ENCODE data around the gene PFDN1. TPM values are rescaled to one million over a fixed set of nuclear protein-coding genes. Genes with fewer than 3 reads are reported as not detected.

PFDN1 gene
- polyA plus RNA-seq, 1 donor from 2014 or later = 147 TPM

- Histone ChIP-seq H3K9me2 (ENCODE audit: insufficient read depth, low read length) (no peaks in the 10 kb centered on the region), H3K36me3 (ENCODE audit: insufficient read depth, low read length) (no peaks in the 10 kb centered on the region), H3K9ac (ENCODE audit: low read length) (no peak overlapping the region), H4K20me1 (ENCODE audit: insufficient read depth) (no peaks in the 10 kb centered on the region), H3K9me3 (ENCODE audit: low read length) (no peaks in the 10 kb centered on the region), H3K4me2 (ENCODE audit: low read length) (no peak overlapping the region), H3K27ac (ENCODE audit: low read length) (no peak overlapping the region), H3K4me3 (ENCODE audit: low read length) (no peak overlapping the region), H3K27me3 (ENCODE audit: insufficient read depth, low read depth, low read length) (no peaks in the 10 kb centered on the region), H3F3A (ENCODE audit: insufficient read depth, low read length, poor library complexity, severe bottlenecking) (no peaks in the 10 kb centered on the region), H3K79me2 (replicated peaks; ENCODE audit: insufficient read depth, low read length) (no peaks in the 10 kb centered on the region), H2AFZ (ENCODE audit: low read depth, low read length) (no peak overlapping the region)
- TF ChIP-seq POLR2AphosphoS5 (IDR thresholded peaks at IDR 0.05) = no peak
- no peak for TF ChIP-seq TAF1 (IDR thresholded peaks at IDR 0.05; ENCODE audit: low read depth)
- no peak for TF ChIP-seq SMC3 (conservative IDR thresholded peaks at IDR 0.05; ENCODE audit: poor library complexity)
- no peak for TF ChIP-seq RAD21 (conservative IDR thresholded peaks at IDR 0.05)
- no peak for TF ChIP-seq MXI1 (conservative IDR thresholded peaks at IDR 0.05; ENCODE audit: poor library complexity, severe bottlenecking)
- TF ChIP-seq REST (IDR thresholded peaks at IDR 0.05; ENCODE audit: borderline replicate concordance) = no peak
- no peak for TF ChIP-seq EZH2 (IDR thresholded peaks at IDR 0.05; ENCODE audit: borderline replicate concordance, insufficient read depth, low read length, poor library complexity, severe bottlenecking)
- TF ChIP-seq CTCF (IDR thresholded peaks at IDR 0.05; ENCODE audit: poor library complexity, severe bottlenecking) = no peak
- TF ChIP-seq EP300 (conservative IDR thresholded peaks at IDR 0.05; ENCODE audit: poor library complexity, severe bottlenecking) = no peak
These were observed 61.8 kb downstream of the PFDN1 start for GRCh38 chr5:140240987-140241706.

- Histone ChIP-seq H2AFZ (ENCODE audit: low read depth, low read length) (no peak overlapping the region), H3K9ac (ENCODE audit: low read length) (no peak overlapping the region), H3K27me3 (ENCODE audit: insufficient read depth, low read depth, low read length) (no peaks in the 10 kb centered on the region), H3K36me3 (ENCODE audit: insufficient read depth, low read length) (no peaks in the 10 kb centered on the region), H3F3A (ENCODE audit: insufficient read depth, low read length, poor library complexity, severe bottlenecking) (no peaks in the 10 kb centered on the region), H3K9me2 (ENCODE audit: insufficient read depth, low read length) (no peaks in the 10 kb centered on the region), H4K20me1 (ENCODE audit: insufficient read depth) (no peaks in the 10 kb centered on the region), H3K79me2 (replicated peaks; ENCODE audit: insufficient read depth, low read length) (no peaks in the 10 kb centered on the region), H3K27ac (ENCODE audit: low read length) (no peak overlapping the region), H3K9me3 (ENCODE audit: low read length) (no peaks in the 10 kb centered on the region), H3K4me2 (ENCODE audit: low read length) (no peak overlapping the region), H3K4me3 (ENCODE audit: low read length) (no peak overlapping the region)
- TF ChIP-seq SMC3 (conservative IDR thresholded peaks at IDR 0.05; ENCODE audit: poor library complexity) (peak; percentile 28), RAD21 (conservative IDR thresholded peaks at IDR 0.05) (peak; percentile 28), EZH2 (IDR thresholded peaks at IDR 0.05; ENCODE audit: borderline replicate concordance, insufficient read depth, low read length, poor library complexity, severe bottlenecking) (no peak), CTCF (IDR thresholded peaks at IDR 0.05; ENCODE audit: poor library complexity, severe bottlenecking) (peak; percentile 50)
These were observed 62.8 kb downstream of the PFDN1 start for GRCh38 chr5:140239939-140240700.
